UCSD-AML1 (cell line): ENCODE data around the gene CABLES2.
A peak's percentile ranks its signal among the peaks of the same experiment; 100 is the strongest.
"Not testable (repeated sequence)": the region's sequence is repeated elsewhere in the genome, so short reads cannot be mapped to it uniquely, and the experiment has no call there.

ENCODE experiments used
- DNase-seq: peaks from one replicate; lab custom pipeline; 2025; ENCODE audit not compliant: unreplicated experiment; lab: John Stamatoyannopoulos, UW

Gene CABLES2

GRCh38 chr20:62390317-62391164 is 16.5 kb downstream of the CABLES2 start:
- no peak for DNase-seq

GRCh38 chr20:62389601-62390087 is 17.4 kb downstream of the CABLES2 start:
- no peak for DNase-seq

- DNase-seq, result no peak
These were observed 18.1 kb downstream of the CABLES2 start for GRCh38 chr20:62388839-62389600.

- DNase-seq, result no peak
These were observed 19.0 kb downstream of the CABLES2 start for GRCh38 chr20:62387933-62388635.

GRCh38 chr20:62387219-62387913 is 19.7 kb downstream of the CABLES2 start:
- DNase-seq, result no peak

- peak; percentile 92 for DNase-seq
These were observed 20.5 kb downstream of the CABLES2 start, which contains the start of gene RPS21 for GRCh38 chr20:62386383-62387218. RPS21 (plus strand) TSS chr20:62387103; CDS start chr20:62387339, 236 bp downstream.

GRCh38 chr20:62382306-62383198 is 24.5 kb downstream of the CABLES2 start:
- DNase-seq, result peak; percentile 76

GRCh38 chr20:62381842-62382241 is 25.2 kb downstream of the CABLES2 start:
- DNase-seq, result no peak

GRCh38 chr20:62381202-62381797 is 25.8 kb downstream of the CABLES2 start:
- DNase-seq, result peak; percentile 25

GRCh38 chr20:62378215-62378614 is 28.9 kb downstream of the CABLES2 start:
- no peak for DNase-seq

GRCh38 chr20:62377615-62378178 is 29.4 kb downstream of the CABLES2 start:
- DNase-seq, result no peak

GRCh38 chr20:62377064-62377461 is 30.0 kb downstream of the CABLES2 start:
- no peak for DNase-seq

- DNase-seq, result no peak
These were observed 30.7 kb downstream of the CABLES2 start for GRCh38 chr20:62376112-62377063.

- DNase-seq, result no peak
These were observed 32.5 kb downstream of the CABLES2 start for GRCh38 chr20:62374331-62375152.

- DNase-seq, result not testable (repeated sequence)
These were observed 33.4 kb downstream of the CABLES2 start for GRCh38 chr20:62373631-62374179.
